Iris pigment epithelial cell (primary cell): ENCODE measurements around the gene VPS35L.

Source experiments
- DNase-seq: peaks from one replicate; pipeline ENCODE4 v3.0.0-alpha.2; 2011; ENCODE audit warnings: low read depth

VPS35L gene

DNA sequence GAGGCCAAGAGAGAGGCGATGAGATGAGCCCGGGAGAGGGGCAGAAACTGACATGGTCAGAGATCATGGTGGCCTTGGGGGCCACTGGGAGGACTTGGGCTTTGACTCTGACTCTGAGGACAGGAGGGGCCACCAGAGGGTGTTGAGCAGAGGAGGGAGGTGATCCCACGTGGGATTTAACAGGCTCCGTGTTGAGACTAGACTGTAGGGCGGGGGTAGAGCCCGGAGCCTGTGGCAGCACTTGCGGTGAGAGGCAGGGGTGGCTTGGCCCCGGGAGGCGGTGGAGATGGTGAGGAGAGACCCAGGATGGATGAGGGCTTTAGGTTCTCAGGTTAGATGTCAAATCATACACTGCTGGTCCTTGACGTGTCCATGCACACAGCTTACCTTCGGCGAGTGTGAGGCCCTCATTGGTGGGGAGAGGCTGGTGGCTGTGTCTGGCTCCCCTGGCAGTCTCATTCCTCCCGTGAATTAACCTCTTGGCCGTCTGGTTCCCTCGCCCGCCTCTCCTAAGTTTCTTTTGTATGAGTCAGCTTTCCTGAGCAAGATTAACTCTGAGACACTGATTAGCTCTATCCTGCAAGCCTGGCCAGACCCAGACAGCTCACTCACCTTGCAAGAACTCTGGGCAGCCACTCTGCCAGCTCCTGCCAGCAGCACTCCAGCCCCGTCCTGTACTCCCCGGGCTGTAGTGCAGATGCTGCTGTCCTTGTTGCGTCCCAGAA, 39.7 kb downstream of the VPS35L start:
- DNase-seq: peak; percentile 92

DNA sequence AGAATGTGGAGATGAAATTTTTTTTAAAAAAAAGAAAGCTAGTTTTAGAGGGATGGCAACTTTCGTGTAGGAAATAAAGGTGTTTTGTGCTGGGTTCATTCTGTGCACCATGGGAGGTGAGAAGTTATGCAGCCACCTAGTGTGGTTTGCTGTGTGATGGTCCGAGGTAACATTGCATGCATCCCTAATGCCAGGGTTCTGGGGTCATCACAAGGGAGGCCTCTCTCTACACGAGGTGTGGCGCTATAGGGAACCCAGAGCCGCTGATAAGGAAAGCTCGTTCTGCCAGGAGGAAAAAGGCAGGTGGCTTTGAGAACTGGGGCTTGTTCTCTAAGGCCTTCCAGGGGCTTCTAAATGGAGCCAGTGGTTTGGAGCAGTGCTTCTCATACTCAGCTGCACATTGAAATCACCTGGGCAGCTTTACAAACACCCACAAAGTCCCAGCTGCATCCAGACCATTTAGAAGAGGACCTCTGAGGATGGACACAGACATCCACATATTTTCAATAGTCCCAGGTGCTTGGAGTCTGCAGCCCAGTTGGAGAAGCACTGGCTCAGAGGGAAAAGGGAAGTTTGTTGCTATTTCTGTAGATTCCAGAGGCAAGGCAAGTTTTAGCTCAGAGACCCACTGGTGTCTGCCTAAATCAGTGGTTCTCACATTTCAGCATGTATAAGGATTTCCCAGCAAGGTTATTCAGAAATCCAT, 43.5 kb downstream of the VPS35L start:
- no peak for DNase-seq

DNA sequence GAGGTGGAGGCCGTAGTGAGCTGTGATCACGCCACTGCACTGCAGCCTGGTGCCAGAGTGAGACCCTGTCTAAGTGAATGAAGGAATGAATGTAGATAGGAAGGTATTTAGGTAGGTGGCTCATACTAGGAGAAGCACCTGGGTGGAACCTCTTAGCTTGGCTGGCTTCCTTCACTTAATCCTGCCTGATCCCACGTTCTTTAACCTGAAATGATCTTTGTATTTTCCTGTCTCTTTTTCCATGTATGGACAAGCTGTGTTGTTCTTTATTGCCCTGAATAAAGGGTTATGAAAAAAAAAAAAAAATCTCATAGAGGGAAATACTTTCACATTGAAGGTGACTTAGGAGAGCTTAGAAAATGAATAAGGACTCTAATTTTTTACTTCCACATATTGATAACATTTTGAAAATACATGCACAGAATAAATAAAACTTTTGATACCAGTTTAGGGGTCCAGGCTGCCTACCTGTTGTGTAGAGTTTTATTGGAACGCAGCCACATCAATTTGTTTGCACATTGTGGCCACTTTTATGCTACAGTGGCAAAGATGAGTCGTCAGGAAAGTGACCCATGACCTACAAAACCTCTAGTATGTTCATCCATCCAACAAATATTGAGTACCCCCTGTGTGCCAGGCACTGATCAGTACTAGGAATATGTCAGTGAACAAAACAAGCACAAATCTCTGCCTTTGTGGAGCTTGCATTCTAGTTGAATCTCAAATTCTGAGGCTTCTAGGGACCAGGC, 44.6 kb downstream of the VPS35L start:
- DNase-seq: no peak

DNA sequence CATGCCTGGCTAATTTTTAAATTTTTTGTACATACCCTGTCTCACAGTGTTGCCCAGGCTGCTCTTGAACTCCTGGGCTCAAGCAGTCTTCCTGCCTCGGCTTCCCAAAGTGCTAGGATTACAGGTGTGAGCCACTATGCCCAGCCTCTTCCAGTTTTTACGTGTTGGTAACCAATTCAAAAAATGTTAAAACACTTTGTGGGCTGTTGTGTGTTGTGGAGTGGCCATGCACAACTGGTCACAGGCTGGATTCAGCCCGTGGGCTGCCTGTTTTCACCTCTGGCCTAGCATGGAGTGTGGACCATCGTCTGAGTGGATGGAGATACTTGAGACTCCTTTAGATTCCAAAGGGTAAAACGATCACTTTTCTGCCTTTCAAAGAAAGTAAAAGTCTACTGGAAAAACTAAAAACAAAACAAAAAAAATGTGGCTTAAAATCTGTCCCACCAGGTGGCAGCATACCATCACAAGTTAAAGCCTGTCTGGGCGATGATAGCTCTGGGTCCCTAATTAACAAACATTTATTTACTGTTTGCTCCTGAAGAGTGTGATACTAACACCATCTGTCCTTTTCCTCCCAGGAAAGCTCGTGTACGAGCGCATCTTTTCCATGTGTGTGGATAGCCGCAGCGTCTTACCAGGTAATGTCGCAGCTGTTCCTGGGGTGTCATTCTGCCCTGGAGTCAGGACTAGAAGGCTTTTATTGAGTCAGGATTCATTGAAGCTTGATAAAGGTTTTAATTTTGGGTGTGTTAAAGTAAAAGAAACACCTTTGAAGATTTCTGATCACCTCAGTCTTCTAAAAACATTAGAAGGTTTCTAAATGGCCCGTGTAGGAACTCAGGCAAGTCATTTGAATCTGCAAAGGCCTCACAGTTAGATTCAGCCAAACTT, 45.8 kb downstream of the VPS35L start:
- DNase-seq: peak; percentile 48

DNA sequence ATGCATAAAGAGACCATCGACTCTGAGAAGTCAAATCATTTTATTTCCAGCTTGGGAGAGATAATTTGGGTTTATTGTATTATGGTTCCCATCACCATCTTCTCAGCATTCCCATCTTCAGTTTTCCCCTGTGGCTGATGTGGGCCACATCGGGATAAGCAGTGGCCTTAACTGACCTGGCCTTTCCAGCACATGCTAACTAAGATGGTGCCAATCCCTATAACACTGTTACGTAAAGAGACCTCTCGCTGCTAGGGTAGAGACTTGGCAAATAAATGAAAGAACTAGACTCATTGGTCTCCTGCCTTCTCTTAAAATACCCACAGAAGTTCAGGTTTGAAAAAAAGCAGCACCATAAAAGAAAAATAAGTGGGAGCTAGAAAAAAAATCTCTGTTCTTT, 49.4 kb downstream of the VPS35L start:
- DNase-seq: no peak

DNA sequence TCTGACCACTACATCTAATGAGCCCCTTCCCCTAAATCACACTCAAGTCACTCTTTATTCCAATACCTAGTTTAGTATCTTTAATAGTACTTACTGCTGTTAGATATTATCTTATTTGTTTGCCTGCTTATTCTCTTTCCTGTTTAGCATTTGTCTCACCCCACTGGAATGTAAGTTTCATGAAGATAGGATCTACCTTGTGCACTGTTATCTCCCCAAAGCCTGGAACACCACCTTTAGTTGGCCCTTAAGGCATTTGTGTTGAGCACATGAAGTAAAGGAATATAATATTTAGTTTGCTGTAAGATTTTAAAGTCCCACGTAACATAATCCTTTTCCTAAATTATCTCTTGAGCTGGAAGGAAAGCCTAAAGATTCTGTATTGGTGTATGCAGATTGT, 50.2 kb downstream of the VPS35L start:
- DNase-seq: no peak

DNA sequence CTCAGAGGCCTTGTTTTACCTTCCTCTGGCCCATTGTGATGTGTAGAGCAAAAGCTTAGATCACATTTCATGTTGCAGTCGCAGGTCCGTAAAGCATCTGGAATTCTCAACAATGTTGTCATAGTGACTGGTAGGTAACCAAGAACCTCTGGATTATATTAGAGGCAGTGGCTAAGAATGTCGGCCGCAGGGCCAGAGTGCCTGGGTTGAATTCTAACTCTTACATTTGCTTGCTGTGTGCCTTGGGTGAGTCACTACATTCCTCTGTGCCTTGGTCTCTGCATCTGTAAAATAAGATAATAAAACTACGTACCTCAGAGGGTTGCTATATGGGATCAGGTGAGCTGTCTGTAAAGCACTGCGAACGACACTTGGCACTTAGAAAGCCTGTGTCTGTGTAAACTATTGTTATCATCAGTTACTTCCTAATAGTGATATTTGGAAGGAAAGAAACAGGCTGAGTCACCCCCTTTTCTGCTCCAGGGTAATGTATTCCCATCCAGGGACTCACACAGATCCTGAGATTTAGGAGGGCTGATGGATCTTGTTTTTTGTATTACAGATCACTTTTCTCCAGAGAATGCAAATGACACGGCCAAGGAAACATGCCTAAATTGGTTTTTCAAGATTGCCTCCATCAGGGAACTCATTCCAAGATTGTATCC, 52.2 kb downstream of the VPS35L start:
- peak; percentile 63 for DNase-seq

DNA sequence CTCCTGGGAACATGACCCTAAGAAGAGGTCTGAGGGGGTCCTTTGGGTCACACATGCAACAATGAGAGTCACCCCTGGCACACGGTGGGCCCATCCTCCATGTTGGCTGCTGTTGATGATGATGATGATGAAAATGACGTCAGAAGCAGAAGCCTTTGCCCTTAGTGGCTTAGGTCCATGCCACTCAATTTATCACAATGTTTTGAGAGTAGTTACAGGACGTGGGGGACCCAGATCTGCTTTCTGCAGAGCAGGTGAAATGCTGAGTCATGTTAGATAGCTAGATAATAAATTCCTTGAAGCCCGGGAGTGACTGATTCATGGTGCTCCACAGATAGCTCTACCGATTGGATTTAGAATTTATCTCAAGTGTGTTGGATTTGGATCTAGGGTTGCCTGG, 53.9 kb downstream of the VPS35L start:
- DNase-seq: no peak

DNA sequence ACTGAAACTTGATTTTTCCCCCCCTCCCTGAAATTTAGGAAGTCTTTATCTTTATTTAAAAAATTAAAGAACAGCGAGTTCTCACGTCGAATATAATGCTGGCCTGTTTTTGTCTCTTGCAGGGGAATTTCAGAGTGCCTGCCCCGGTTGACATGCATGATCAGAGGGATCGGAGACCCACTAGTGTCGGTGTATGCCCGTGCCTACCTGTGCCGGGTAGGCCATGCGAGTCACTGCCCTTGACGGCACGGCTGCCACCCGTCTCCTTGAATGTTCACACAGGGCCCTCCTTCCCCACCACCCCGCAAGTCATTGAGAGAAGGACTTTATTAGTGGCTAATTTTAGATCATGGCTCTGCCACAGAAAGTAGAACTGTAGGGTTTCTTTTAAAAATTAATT, 54.7 kb downstream of the VPS35L start:
- no peak for DNase-seq

DNA sequence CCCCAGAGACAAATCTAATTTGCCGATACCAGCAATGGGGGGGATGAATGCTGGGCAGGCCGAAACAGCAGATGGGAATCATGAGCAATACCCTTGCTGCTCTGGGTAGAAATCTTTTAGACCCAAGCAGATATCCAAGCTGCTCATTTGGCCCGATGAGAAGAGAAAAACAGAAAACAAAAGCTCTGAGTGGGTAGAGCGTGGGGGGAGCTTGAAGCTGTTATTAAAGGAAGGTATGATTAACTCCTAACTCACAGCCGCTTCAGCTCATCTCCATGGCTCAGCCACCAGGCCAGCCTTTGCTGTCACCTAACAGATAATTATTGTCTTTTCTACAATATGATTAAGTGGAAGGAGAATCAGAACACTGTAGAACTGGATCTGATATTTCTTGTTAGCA, 58.3 kb downstream of the VPS35L start:
- no peak for DNase-seq

DNA sequence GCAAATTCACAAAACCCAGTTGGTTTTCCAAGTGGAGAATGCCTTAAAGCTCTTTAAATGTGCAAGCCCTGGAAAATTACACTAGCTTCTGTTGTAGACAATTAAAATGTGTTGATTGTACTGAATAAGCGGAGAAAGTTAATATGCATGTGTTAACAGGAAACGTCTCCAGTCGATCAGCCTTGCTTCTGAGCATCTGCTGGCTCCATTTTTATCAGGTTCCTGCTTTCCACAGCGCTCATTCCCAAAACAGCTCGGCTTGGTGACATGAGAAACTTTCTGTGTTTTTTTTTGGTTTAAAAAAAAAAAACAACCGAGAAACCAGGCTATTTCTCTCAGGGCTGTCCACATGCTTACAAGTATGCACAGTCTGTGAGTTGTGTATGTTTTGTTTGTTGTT, 60.7 kb downstream of the VPS35L start:
- DNase-seq: no peak

DNA sequence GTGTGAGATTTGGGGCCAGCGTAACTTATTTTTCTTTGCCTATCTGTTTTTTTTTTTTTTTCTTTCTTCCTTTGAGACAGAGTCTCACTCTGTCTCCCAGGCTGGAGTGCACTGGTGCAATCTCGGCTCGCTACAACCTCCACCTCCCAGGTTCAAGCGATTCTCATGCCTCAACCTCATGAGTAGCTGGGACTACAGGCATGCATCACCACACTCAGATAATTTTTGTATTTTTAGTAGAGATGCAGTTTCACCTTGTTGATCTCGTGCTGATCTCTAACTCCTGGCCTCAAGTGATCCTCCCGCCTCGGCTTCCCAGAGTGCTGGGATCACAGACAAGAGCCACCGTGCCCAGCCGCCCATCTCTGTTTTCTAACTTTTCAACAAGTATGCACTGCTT, 63.4 kb downstream of the VPS35L start:
- no peak for DNase-seq

DNA sequence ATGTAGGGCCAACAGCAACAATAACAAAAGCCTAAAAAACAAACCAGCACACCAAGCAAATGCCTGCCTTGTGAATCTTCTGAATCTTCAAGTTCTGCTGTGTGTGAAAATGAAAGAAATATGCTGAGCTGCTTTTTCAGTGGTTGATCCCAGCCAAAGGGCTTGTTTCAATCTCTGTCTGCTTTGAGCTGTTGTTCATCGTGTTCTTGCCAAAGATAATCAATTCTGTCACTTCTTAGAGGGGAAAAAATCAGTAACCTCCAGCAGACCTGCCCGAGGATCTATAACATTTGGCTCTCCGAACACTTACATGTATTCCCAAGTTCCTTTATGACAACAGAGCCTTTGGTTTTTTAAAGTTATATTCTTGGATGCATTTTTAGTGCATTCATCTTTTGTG, 65.9 kb downstream of the VPS35L start:
- DNase-seq: no peak

DNA sequence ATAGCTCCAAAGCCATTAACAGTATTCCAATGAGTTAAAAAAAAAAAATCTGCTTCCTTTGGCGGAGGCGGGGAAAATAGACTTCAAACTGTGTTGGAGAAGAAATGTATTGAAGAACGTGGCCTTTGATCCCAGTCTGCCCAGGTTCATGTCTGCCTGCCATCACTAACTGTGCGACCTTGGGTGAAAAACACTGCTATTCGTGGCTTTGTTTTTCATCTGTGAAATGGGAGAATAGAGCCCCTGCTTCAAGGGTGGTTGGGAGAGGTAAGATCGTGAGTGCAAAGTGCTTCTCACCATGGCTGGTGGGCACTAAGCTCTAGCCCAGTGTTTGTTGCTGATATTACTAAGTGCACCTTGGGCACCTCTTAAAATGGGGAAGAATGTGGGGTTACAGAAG, 69.5 kb downstream of the VPS35L start:
- DNase-seq: no peak

DNA sequence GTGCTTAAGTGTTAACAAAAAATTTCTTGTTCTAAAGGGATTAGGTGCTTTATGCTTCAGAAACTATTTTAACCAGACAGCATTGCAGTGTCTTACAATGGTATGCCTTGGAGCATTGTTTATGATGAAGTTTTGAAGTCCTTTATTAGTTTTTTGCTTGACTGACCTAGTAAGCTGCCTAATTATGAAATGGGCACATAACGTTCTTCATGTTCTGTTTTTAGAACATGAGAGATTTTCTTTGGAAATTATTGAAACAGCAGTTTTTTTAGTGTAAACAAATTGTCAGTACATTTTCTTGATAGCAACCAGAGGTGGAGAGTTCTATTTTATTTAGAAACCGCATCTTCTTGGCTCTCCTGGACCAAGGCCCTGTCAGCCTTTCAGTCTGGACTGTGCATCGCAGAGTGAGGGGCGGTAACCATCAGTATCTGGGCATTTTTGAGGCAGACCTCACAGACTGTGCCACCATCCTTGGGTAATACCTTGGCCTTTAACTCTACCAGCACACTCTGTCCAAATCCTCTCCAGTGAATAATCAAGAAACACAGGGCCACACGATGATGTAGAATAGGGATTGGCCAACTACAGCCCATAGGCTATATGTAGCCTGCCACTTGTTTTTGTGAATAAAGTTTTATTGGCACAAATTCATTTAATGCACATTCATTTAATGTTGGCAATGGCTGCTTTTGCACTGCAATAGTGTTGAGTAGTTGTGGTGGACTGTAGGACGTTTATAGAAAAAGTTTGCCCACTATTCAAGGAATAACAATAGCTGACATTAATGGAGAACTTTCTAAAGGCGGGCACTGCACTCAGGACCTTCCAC, 81.1 kb downstream of the VPS35L start:
- peak; percentile 17 for DNase-seq

DNA sequence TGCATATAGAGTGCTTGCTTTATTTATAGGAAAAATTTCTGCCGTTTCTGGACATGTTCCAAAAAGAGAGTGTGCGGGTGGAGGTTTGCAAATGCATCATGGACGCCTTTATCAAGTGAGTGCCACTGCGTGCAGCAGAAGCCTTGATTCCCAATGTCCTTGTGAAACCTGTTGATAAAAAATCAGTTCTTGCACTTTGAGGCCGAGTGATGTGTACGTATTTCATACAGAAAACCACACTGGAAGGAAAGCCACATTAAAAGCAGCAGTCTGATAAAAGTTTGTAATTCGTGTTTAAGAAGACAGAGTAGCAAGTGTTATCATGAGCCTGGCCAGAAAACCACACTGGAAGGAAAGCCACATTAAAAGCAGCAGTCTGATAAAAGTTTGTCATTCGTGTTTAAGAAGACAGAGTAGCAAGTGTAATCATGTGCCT, 84.5 kb downstream of the VPS35L start:
- no peak for DNase-seq

DNA sequence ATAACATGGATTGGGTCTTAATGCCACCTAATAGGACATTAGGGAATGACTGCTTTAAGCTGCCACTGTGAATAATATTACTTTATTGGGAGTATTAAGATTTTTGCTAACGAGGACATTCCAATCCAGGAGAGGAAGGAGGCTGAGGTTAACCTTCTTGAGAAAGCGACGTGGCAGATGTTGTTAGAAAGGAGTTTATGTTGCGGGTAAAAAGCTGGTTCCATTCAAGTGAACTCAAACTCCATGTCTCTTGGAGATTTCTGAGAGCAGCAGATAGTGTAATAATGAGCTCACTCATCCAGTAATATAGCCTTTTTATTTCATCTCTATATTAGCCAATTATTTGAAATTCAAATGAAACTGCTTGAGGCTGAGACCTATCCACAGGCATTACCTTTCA, 87.0 kb downstream of the VPS35L start:
- DNase-seq: no peak

DNA sequence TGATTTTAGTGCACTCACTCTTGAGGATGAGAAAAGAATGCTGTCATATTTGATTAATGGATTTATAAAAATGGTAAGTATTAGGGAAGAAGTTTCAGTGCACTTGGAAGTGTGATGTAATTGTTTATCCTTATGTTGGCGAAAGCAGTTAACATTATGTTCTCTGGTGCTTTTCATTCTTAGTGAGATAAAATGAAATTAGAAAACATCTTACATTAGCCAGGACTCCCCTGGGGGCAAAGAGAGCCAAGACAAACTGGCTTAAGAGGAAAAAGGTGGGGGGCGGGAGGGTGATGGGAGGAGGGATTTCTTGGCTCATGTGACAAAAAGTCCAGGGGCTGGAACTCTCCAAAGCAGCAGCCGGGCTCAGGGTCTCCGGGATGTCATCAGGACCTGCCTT, 89.4 kb downstream of the VPS35L start:
- DNase-seq: peak; percentile 44

DNA sequence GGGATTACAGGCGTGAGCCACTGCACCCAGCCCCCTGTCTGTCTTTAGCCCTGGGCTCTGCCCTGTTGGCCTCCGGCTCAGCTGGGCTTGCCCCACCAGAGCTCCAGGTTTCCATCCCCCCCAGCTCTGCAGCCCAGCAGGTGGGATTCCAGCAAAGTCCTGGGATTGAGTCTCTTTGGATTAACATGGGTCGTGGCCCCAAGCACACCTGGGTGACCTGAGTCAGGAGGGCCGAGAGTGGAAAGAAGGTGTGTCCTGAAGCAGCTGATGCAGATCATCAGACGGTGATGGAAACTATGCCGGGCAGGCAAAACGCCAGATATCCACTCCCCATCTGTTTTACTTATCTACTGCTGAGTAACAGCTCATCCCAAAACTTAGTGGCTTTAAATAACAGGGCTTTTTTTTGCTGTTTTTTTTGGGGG, 90.1 kb downstream of the VPS35L start:
- DNase-seq: peak; percentile 50

DNA sequence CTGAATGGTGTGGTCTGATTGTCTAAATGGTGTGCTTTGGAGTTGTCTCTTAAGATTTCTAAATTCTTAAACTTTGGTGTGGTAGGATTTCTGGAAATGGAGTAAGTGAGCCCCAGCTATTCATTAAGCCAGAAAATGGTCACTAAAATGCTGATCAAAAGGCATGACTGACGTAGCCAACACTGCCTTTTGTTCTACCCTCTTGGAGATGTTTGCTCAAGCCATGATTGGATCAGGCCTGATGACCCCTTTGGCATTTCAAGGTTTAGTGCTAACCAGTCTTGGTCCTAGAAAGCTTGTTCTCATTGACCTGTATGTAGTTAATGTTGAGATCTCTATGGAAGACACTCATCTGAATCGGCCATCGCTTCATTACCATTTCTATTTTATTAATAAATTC, 94.5 kb downstream of the VPS35L start:
- no peak for DNase-seq

DNA sequence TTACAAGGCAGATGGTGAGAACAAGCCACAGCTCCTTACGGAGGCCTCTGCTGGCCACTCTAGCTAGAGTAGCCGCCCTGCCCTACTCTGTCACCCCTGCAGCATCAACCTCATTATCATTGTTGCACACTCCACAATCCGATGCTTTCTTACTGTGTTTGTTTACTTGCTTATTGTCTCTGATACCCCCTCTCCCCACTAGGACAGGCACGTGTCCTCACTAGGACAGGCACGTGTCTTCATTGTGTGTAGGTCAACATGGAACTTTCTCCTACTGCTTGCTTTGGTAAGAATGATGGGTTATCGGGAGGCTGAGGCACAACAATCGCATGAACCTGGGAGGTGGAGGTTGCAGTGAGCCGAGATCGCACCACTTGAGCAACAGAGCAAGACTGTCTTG, 98.6 kb downstream of the VPS35L start:
- no peak for DNase-seq
